ENCODE measurements around the gene RBMS1.

- no peak for TF ChIP-seq CTCF (IDR thresholded peaks at IDR 0.05)
- no peak for TF ChIP-seq EP300 (IDR thresholded peaks at IDR 0.05)
- TF ChIP-seq POLR2A (IDR thresholded peaks at IDR 0.05) = no peak
- no peak for TF ChIP-seq POLR2AphosphoS5 (IDR thresholded peaks at IDR 0.05)
Observed at GRCh38 chr2:160310118-160310828, 183.3 kb downstream of the RBMS1 start.

Data from sigmoid colon (tissue), 4 donors.